Measurements from ENCODE around the gene YTHDC1. TPM values are rescaled to one million over a fixed set of nuclear protein-coding genes. Genes with fewer than 3 reads are reported as not detected.

The YTHDC1 gene
- total RNA-seq, 1 donor from 2014 or later = 94.3 TPM

GRCh38 chr4:68278029-68278428, 71.9 kb downstream of the YTHDC1 start:
- H3K27me3 ChIP-seq = no peaks in the 10 kb centered on the region
- ATAC-seq = no peak

GRCh38 chr4:68277627-68278026, 72.3 kb downstream of the YTHDC1 start:
- H3K27me3 ChIP-seq = no peaks in the 10 kb centered on the region
- H3K27ac ChIP-seq = no peak overlapping the region
- intact Hi-C loops (cut with DNase I) = loop anchor here (10.0 kb wide), 1 partner anchor 97 kb away; no protein-coding TSS in a partner anchor
- TF ChIP-seq CTCF (IDR thresholded peaks at IDR 0.05) = no peak
- no peak for DNase-seq
- H3K9me3 ChIP-seq = no peaks in the 10 kb centered on the region
- no peak for ATAC-seq
- no peak overlapping the region for H3K4me3 ChIP-seq
- H3K4me1 ChIP-seq = no peaks in the 10 kb centered on the region
- H3K36me3 ChIP-seq = no peaks in the 10 kb centered on the region

More at GRCh38 chr4:68278029-68278428, 71.9 kb downstream of the YTHDC1 start:
- H3K9me3 ChIP-seq = no peaks in the 10 kb centered on the region
- H3K36me3 ChIP-seq = no peaks in the 10 kb centered on the region
- intact Hi-C loops (cut with DNase I) = loop anchor here (10.0 kb wide), 1 partner anchor 97 kb away; no protein-coding TSS in a partner anchor
- no peak overlapping the region for H3K27ac ChIP-seq
- no peak for TF ChIP-seq CTCF (IDR thresholded peaks at IDR 0.05)
- H3K4me3 ChIP-seq = no peak overlapping the region
- H3K4me1 ChIP-seq = no peaks in the 10 kb centered on the region
- DNase-seq = no peak

- Histone ChIP-seq H3K9me3 (no peaks in the 10 kb centered on the region), H3K27ac (no peak overlapping the region), H3K27me3 (peaks cover 5% of the 10 kb centered on the region), H3K4me1 (no peaks in the 10 kb centered on the region), H3K36me3 (no peaks in the 10 kb centered on the region), H3K4me3 (no peak overlapping the region)
- intact Hi-C loops (cut with DNase I) = loop anchor here (10.0 kb wide), 1 partner anchor 102 kb away; no protein-coding TSS in a partner anchor
- DNase-seq (no peak), ATAC-seq (no peak)
- no peak for TF ChIP-seq CTCF (IDR thresholded peaks at IDR 0.05)
Measured at GRCh38 chr4:68272860-68273259, 77.0 kb downstream of the YTHDC1 start.

GRCh38 chr4:68272380-68272779, 77.5 kb downstream of the YTHDC1 start:
- ATAC-seq = no peak
- peaks cover 5% of the 10 kb centered on the region for H3K27me3 ChIP-seq
- no peak for DNase-seq
- H3K4me1 ChIP-seq = no peaks in the 10 kb centered on the region
- no peak overlapping the region for H3K27ac ChIP-seq
- no peaks in the 10 kb centered on the region for H3K36me3 ChIP-seq
- intact Hi-C loops (cut with DNase I) = loop anchor here (10.0 kb wide), 1 partner anchor 102 kb away; no protein-coding TSS in a partner anchor
- no peak for TF ChIP-seq CTCF (IDR thresholded peaks at IDR 0.05)
- no peaks in the 10 kb centered on the region for H3K9me3 ChIP-seq
- H3K4me3 ChIP-seq = no peak overlapping the region

- H3K27me3 ChIP-seq = peaks cover 5% of the 10 kb centered on the region
- no peaks in the 10 kb centered on the region for H3K9me3 ChIP-seq
- peak; percentile 82 for TF ChIP-seq CTCF (IDR thresholded peaks at IDR 0.05)
- no peak overlapping the region for H3K27ac ChIP-seq
- H3K4me1 ChIP-seq = no peaks in the 10 kb centered on the region
- no peak overlapping the region for H3K4me3 ChIP-seq
- no peak for DNase-seq
- intact Hi-C loops (cut with DNase I) = loop anchor here (10.0 kb wide), 1 partner anchor 103 kb away; no protein-coding TSS in a partner anchor
- peak; percentile 84 for ATAC-seq
- H3K36me3 ChIP-seq = no peaks in the 10 kb centered on the region
Measured at GRCh38 chr4:68271851-68272357, 78.0 kb downstream of the YTHDC1 start.
